Prostate gland (tissue), 2 donors: Measurements from ENCODE around the gene SCAMP1. TPM values are rescaled to one million over a fixed set of nuclear protein-coding genes. Genes with fewer than 3 reads are reported as not detected.

Experiments
- DNase-seq: peaks from one replicate; pipeline ENCODE4 v3.0.0-alpha.2; 2019; ENCODE audit warnings: low spot score
- H3K27ac ChIP-seq, 2 donors: fragments of 200-600 bp; sonication (generic); 2 replicates each; pipeline ENCODE4 v1.5.1; 2017 to 2019
- H3K27me3 ChIP-seq: fragments of 200-600 bp; sonication (generic); replicated peaks from 2 replicates; pipeline ENCODE4 v1.5.1; 2019; ENCODE audit not compliant: insufficient read depth
- H3K36me3 ChIP-seq, 2 donors: fragments of 200-600 bp; sonication (generic); 1 replicate in 1 of 2; 2 replicates in 1 of 2; pipeline versions ENCODE4 v1.5.1 to v1.8.1; 2017 to 2019
- H3K4me1 ChIP-seq: fragments of 200-600 bp; sonication (generic); replicated peaks from 2 replicates; pipeline ENCODE4 v1.5.1; 2019
- H3K4me3 ChIP-seq, 2 donors: fragments of 200-600 bp; sonication (generic); 2 replicates each; pipeline ENCODE4 v1.5.1; 2017 to 2019
- H3K9me3 ChIP-seq: fragments of 200-600 bp; sonication (generic); 2 replicates; pipeline ENCODE4 v1.5.1; 2017
- POLR2A ChIP-seq: fragments of 450-650 bp; IDR thresholded peaks from one replicate; pipeline ENCODE4 v1.6.1; 2016; ENCODE audit warnings: antibody characterized with exemption, mild to moderate bottlenecking
- POLR2AphosphoS5 ChIP-seq: sonication (generic); formaldehyde crosslinking; IDR thresholded peaks from one replicate; pipeline ENCODE4 v1.6.1; 2017; ENCODE audit warnings: antibody characterized with exemption
- WGBS: methylation state at CpG from one replicate; pipeline ENCODE4 v1.1.5; 2018; 5-methylcytosine and 5-hydroxymethylcytosine counted together
- intact Hi-C: fragments of 100-400 bp; cut with DNase I; formaldehyde crosslinking; loops from one replicate; pipeline ENCODE4 v1.14.2; 2022
- total RNA-seq, 2 donors: library from RNA; depleted of rRNA; stranded (reverse); fragments of >200 nt; gene quantifications; one replicate each; pipeline ENCODE4 v1.1.0, GENCODE V29; 2016
- TF ChIP-seq, protein P1 (sequence below), 4 experiments: fragments of 200-600 bp in 2 of 4; fragments of 450-650 bp in 2 of 4; sonication (generic) in 2 of 4; IDR thresholded peaks; 1 replicate in 3 of 4; 2 replicates in 1 of 4; pipeline ENCODE4 v1.5.1; 2016 to 2019; ENCODE audit warnings: antibody characterized with exemption in 4 of 4, mild to moderate bottlenecking in 2 of 4, moderate library complexity in 2 of 4

SCAMP1 gene
- total RNA-seq, 2 donors from 2014 or later, result 39.0 to 41.0 TPM

DNA sequence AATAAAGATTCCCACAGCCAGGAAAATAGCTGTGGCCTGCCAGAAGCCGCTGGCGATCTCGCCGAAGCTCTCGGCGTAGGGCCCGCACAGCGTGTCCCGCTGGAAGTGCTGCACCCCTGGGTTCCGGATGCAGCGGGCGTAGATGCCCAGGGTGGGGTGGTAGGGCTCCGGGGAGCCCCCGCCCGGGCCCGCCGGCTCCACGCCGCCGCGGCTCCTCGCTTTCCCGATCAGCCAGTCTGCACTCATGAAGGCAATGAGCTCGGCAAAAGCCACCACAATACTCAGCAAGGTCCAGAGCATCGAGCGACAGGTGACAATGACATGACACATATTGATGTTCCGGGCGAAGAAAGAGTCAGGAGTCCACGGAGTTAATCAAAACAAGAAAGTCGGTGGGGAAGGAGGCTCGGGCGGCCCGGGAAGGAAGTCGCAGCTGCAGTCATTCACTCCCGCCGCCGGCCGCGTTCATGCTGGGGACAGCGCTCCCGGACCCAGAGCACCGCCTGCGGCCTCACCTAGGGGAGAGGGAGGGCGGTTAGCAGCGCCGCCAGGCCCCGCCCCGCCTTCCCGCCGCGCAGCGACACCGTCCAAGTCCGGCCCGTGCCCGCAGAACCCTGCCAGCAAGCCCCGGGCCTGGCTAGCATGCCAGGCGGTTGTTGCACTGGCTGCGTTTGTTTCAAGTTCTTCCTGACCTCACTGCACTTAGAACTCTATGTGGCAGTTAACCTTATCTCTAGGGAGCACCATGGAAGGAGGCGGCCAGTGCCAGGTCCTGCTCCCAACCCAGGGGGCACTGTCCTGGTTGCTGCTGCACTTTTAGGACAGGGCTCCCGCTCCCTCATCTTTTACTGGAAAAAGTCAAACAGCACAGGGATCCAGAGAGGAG, 149.7 kb downstream of the SCAMP1 start:
- no peak for TF ChIP-seq POLR2A
- peak; percentile 21 for TF ChIP-seq POLR2AphosphoS5
- H3K27ac ChIP-seq, result peak overlapping the region in 1 of 2 donors; percentile 52
- WGBS, result 9% methylated on average over 61 of the region's 61 CpGs

DNA sequence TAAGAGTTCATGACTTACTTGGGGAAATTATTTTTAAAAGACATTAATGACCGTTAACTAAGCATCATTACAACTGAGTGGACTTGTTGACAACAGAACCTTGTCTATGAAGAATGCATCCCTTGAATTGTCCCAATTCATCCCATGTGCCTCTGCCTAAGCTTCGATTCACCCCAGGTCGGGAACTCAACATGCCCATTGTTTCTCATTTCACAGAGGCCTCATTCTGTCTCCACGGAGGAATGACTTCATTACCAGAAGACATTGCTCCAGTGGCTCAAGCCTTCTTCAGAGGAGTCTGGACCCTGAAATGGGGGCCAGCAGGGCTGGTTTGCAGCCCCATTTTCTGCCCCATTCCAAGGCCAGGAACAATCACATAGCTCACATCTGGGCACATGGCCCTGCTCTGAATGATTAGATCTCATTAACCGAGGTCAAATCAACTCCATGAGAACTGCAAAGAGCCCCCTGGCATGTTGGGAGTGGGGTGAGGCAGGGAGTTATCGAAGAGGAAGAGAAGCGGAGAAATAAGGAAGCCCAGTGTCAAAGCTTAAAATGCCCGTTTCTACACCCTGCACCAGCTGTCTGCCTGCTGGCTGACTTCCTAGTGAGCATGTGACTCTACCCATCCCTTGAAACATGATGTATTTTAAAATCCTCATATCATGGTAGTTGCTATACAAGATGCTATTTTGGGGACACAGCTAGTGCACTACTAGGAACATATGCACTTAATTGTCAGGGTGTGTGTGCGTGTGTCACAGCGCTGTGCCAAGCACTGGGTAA, 150.9 kb downstream of the SCAMP1 start:
- DNase-seq, result no peak
- intact Hi-C loops, result no loop called here
- Histone ChIP-seq H3K36me3 (no peaks in the 10 kb centered on the region), H3K4me1 (no peaks in the 10 kb centered on the region), H3K9me3 (no peaks in the 10 kb centered on the region), H3K27ac (no peak overlapping the region), H3K27me3 (no peaks in the 10 kb centered on the region), H3K4me3 (no peak overlapping the region)
- 78% methylated on average over 10 of the region's 10 CpGs for WGBS
- TF ChIP-seq POLR2AphosphoS5 (no peak), POLR2A (no peak)
- TF ChIP-seq, protein P1, sequence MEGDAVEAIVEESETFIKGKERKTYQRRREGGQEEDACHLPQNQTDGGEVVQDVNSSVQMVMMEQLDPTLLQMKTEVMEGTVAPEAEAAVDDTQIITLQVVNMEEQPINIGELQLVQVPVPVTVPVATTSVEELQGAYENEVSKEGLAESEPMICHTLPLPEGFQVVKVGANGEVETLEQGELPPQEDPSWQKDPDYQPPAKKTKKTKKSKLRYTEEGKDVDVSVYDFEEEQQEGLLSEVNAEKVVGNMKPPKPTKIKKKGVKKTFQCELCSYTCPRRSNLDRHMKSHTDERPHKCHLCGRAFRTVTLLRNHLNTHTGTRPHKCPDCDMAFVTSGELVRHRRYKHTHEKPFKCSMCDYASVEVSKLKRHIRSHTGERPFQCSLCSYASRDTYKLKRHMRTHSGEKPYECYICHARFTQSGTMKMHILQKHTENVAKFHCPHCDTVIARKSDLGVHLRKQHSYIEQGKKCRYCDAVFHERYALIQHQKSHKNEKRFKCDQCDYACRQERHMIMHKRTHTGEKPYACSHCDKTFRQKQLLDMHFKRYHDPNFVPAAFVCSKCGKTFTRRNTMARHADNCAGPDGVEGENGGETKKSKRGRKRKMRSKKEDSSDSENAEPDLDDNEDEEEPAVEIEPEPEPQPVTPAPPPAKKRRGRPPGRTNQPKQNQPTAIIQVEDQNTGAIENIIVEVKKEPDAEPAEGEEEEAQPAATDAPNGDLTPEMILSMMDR (IDR thresholded peaks at IDR 0.05), result no peak

More for the DNA sequence above, 149.7 kb downstream of the SCAMP1 start:
- intact Hi-C loops, result no loop called here
- peak overlapping the region; percentile 24 to 32 for H3K4me3 ChIP-seq
- H3K4me1 ChIP-seq, result no peaks in the 10 kb centered on the region
- DNase-seq, result peak; percentile 43
- no peaks in the 10 kb centered on the region for H3K9me3 ChIP-seq
- no peaks in the 10 kb centered on the region for H3K36me3 ChIP-seq
- H3K27me3 ChIP-seq, result no peaks in the 10 kb centered on the region

DNA sequence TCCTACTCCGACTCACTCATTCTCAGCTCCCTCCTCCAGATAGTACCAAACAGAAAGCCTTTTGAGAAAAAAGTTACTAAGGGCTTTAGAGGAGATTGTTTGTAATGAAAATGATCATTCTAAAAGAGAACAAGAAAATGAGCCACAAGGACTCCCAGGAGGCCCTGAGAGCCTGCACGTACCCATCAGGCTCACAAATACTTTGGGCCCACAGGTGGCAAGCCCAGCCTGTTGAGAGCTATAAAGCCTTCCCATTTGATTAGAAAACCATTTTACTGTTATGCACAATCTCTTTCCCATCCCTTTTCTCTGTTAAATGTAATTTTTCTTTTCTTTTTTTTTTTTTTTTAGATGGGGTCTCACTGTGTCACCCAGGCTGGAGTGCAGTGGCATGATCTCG, 152.0 kb downstream of the SCAMP1 start:
- H3K9me3 ChIP-seq, result no peaks in the 10 kb centered on the region
- intact Hi-C loops, result no loop called here
- TF ChIP-seq POLR2AphosphoS5 (no peak), POLR2A (no peak)
- TF ChIP-seq, protein P1 (IDR thresholded peaks at IDR 0.05), result no peak
- H3K27me3 ChIP-seq, result no peaks in the 10 kb centered on the region
- no peak for DNase-seq
- H3K36me3 ChIP-seq, result no peaks in the 10 kb centered on the region
- H3K27ac ChIP-seq, result no peak overlapping the region
- no peaks in the 10 kb centered on the region for H3K4me1 ChIP-seq
- H3K4me3 ChIP-seq, result no peak overlapping the region
- WGBS, result 93% methylated on average over 3 of the region's 3 CpGs

- WGBS, result 79% methylated on average over 6 of the region's 6 CpGs
- Histone ChIP-seq H3K4me3 (no peak overlapping the region), H3K36me3 (no peaks in the 10 kb centered on the region), H3K27me3 (no peaks in the 10 kb centered on the region), H3K4me1 (no peaks in the 10 kb centered on the region), H3K9me3 (no peaks in the 10 kb centered on the region), H3K27ac (no peak overlapping the region)
- no peak for TF ChIP-seq POLR2A
- TF ChIP-seq, protein P1 (IDR thresholded peaks at IDR 0.05), result no peak
- TF ChIP-seq POLR2AphosphoS5, result no peak
- intact Hi-C loops, result no loop called here
- no peak for DNase-seq
Observed at GRCh38 chr5:78513441-78513840, 153.0 kb downstream of the SCAMP1 start.
